Endothelial cell (in vitro differentiated cells): Measurements from ENCODE around the gene KCTD3. TPM values are rescaled to one million over a fixed set of nuclear protein-coding genes. Genes with fewer than 3 reads are reported as not detected.

Experiments used
- DNase-seq: peaks from one replicate; pipeline ENCODE4 v3.0.0; 2021; ENCODE audit warnings: low spot score
- H3K27ac Mint-ChIP-seq: one replicate; pipeline ENCODE4 v1.8.0; 2021; ENCODE audit warnings: mixed read lengths, inconsistent platforms; ENCODE audit not compliant: unreplicated experiment
- H3K27me3 Mint-ChIP-seq: one replicate; pipeline ENCODE4 v1.8.0; 2021; ENCODE audit warnings: mild to moderate bottlenecking, moderate library complexity, mixed read lengths, inconsistent platforms; ENCODE audit not compliant: unreplicated experiment
- H3K36me3 Mint-ChIP-seq: one replicate; pipeline ENCODE4 v1.8.0; 2021; ENCODE audit warnings: mild to moderate bottlenecking, low read depth, mixed read lengths, inconsistent platforms; ENCODE audit not compliant: unreplicated experiment
- H3K4me1 Mint-ChIP-seq: one replicate; pipeline ENCODE4 v1.8.0; 2021; ENCODE audit warnings: mild to moderate bottlenecking, mixed read lengths, inconsistent platforms; ENCODE audit not compliant: unreplicated experiment
- H3K4me3 Mint-ChIP-seq: one replicate; pipeline ENCODE4 v1.8.0; 2021; ENCODE audit warnings: mild to moderate bottlenecking, mixed read lengths, inconsistent platforms; ENCODE audit not compliant: unreplicated experiment
- H3K9me3 Mint-ChIP-seq: one replicate; pipeline ENCODE4 v1.8.0; 2021; ENCODE audit warnings: mixed read lengths, inconsistent platforms; ENCODE audit not compliant: unreplicated experiment
- total RNA-seq: library from RNA; stranded (reverse); fragmentation: NEBNext Ultra II Directional; extraction: Animal tissue kit (Norgen Biotek cat#: 25700); gene quantifications from one replicate; pipeline ENCODE4 v1.2.1, GENCODE V29; 2021; ENCODE audit not compliant: unreplicated experiment
- TF ChIP-seq, protein P1 (sequence below): fragments of 200-600 bp; sonication (generic); IDR thresholded peaks from one replicate; pipeline ENCODE4 v1.5.0; 2021; ENCODE audit warnings: antibody characterized with exemption; ENCODE audit not compliant: unreplicated experiment

The KCTD3 gene
- total RNA-seq, 1 donor from 2014 or later = 32.9 TPM

DNA sequence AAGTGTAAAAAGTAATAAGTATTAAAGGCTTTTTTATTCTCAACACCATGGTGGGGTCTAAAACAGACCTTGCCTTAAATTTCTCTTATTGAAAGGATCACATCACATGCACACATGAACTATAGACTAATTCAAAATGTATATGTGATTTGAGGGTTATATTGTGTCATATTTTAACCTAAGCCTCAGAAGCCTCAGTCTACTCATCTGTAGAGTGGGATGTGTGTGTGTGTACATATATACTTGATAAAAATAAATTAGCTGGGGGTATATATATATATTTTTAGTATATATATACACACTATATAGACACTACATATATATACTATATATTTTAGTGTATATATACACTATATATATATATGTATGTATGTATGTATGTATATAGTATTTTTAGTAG is 58.8 kb downstream of the KCTD3 start:
- no peak overlapping the region for H3K27ac Mint-ChIP-seq
- no peaks in the 10 kb centered on the region for H3K36me3 Mint-ChIP-seq
- no peak overlapping the region for H3K4me3 Mint-ChIP-seq
- TF ChIP-seq, protein P1, sequence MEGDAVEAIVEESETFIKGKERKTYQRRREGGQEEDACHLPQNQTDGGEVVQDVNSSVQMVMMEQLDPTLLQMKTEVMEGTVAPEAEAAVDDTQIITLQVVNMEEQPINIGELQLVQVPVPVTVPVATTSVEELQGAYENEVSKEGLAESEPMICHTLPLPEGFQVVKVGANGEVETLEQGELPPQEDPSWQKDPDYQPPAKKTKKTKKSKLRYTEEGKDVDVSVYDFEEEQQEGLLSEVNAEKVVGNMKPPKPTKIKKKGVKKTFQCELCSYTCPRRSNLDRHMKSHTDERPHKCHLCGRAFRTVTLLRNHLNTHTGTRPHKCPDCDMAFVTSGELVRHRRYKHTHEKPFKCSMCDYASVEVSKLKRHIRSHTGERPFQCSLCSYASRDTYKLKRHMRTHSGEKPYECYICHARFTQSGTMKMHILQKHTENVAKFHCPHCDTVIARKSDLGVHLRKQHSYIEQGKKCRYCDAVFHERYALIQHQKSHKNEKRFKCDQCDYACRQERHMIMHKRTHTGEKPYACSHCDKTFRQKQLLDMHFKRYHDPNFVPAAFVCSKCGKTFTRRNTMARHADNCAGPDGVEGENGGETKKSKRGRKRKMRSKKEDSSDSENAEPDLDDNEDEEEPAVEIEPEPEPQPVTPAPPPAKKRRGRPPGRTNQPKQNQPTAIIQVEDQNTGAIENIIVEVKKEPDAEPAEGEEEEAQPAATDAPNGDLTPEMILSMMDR = no peak
- H3K9me3 Mint-ChIP-seq = no peaks in the 10 kb centered on the region
- H3K4me1 Mint-ChIP-seq = no peaks in the 10 kb centered on the region
- H3K27me3 Mint-ChIP-seq = no peaks in the 10 kb centered on the region
- DNase-seq = no peak

DNA sequence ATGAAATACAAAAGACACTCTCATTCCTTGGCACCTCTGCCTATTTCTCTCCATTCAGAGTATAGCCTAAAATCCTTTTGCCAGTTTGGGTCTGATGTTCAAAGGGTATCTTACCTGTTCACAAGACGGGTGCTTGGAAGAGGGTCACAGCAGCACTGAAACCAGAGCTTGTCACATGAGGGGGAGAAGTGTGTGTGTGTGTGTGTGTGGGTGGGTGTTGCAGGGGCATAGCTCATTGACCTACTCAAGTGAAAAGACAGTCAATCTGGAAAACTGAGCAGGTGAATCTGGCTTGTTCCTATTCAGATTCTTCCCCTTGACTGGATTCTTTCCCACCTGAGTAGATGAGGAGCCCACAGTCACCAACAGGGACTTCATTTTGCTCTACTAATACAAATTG is 63.9 kb downstream of the KCTD3 start:
- TF ChIP-seq, protein P1 = no peak
- peaks cover 8% of the 10 kb centered on the region for H3K27me3 Mint-ChIP-seq

DNA sequence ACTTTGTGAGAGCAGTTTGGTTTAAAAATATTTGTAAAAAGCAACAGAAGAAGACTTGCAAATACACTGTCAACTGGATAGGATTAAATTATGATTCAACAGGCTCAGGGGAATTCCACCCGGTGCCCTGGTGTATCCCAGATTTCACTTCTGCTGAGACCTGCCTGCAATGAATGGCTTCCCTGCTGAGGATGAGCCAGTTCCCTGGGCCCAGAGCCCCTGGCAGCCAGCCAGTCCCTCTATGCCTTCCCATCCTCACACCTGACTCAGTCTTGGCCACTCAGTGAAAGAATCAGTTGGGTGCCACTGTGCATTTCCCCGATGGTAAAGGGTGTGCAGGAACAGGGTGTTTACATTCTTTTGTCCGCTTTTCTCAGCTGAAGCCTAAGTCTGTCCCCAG is 64.4 kb downstream of the KCTD3 start:
- no peak for DNase-seq
- peaks cover 2% of the 10 kb centered on the region for H3K4me1 Mint-ChIP-seq
- peaks cover 8% of the 10 kb centered on the region for H3K27me3 Mint-ChIP-seq
- no peaks in the 10 kb centered on the region for H3K9me3 Mint-ChIP-seq
- no peaks in the 10 kb centered on the region for H3K36me3 Mint-ChIP-seq
- no peak overlapping the region for H3K4me3 Mint-ChIP-seq
- no peak overlapping the region for H3K27ac Mint-ChIP-seq
- TF ChIP-seq, protein P1 = no peak

More for the DNA sequence above, 63.9 kb downstream of the KCTD3 start:
- no peaks in the 10 kb centered on the region for H3K9me3 Mint-ChIP-seq
- no peak for DNase-seq
- no peaks in the 10 kb centered on the region for H3K36me3 Mint-ChIP-seq
- H3K4me1 Mint-ChIP-seq = no peaks in the 10 kb centered on the region
- H3K27ac Mint-ChIP-seq = no peak overlapping the region
- no peak overlapping the region for H3K4me3 Mint-ChIP-seq

DNA sequence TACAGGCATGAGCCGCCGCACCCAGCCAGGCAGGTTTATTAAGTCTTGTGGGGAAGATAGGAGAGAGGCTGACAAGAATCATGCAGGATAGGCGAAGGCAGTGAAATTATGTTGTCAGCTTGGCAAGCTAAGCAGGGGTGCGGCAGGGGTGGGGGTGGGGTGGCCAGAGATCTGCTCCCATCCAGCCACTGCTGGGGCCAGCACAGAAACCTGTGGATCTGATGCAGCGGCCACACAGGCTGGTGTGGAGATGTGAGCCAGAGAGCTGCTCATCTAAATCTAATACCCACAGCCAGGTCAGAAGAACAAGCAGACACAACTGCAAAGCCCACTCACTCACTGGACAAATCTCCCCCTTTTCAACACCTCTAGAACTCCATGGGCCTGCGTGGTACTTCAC is 68.7 kb downstream of the KCTD3 start:
- TF ChIP-seq, protein P1 = no peak

DNA sequence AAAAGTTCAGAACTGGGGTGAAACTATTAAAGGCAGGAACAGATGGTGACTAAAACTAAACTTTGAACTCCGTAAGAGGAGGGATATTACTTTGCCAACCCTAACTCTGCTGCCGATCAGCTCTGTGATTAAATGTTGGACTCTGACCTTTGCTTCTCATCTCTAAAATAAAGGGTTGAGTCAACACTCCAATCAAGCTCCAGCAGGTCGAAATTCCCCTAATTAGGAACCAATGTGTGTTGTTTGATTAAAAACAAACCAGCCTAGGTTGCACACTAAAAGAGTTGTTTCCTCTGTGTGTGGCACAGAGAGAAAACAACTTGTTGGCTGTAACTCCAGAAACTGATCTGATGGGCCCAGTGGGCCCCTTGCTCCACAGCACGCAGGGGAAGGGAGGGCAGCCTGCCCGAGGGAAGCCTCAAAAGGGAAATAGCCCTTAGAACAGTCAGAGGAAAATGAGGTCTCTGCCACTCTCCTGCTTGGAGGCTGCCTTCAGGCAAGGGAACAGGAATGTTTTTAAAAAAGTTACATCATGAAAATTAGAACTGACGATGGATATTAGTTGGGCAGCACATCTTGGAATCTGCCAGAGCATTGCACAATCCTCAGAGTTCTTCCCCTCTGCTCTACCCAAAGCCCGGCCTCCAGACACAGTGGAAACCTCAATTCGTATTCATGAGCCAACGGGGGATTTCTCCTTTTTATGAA is 69.3 kb downstream of the KCTD3 start:
- no peak overlapping the region for H3K27ac Mint-ChIP-seq
- peaks cover 8% of the 10 kb centered on the region for H3K27me3 Mint-ChIP-seq
- no peak for DNase-seq
- H3K9me3 Mint-ChIP-seq = no peaks in the 10 kb centered on the region
- peaks cover 8% of the 10 kb centered on the region for H3K4me1 Mint-ChIP-seq
- TF ChIP-seq, protein P1 = no peak
- no peak overlapping the region for H3K4me3 Mint-ChIP-seq
- no peaks in the 10 kb centered on the region for H3K36me3 Mint-ChIP-seq

More for the DNA sequence above, 68.7 kb downstream of the KCTD3 start:
- no peaks in the 10 kb centered on the region for H3K9me3 Mint-ChIP-seq
- H3K27me3 Mint-ChIP-seq = peaks cover 8% of the 10 kb centered on the region
- no peak for DNase-seq
- H3K27ac Mint-ChIP-seq = no peak overlapping the region
- H3K4me1 Mint-ChIP-seq = peaks cover 8% of the 10 kb centered on the region
- no peak overlapping the region for H3K4me3 Mint-ChIP-seq
- no peaks in the 10 kb centered on the region for H3K36me3 Mint-ChIP-seq
